C4-2B (cell line): ENCODE measurements around the gene OSBPL9.

Experiments
- ZFX ChIP-seq: fragments of 450-650 bp; IDR thresholded peaks from 2 replicates; pipeline ENCODE4 v1.6.1; 2017
- TF ChIP-seq, protein P1 (sequence below): fragments of 450-650 bp; conservative IDR thresholded peaks from 2 replicates; pipeline ENCODE4 v1.5.1; 2017; ENCODE audit warnings: mild to moderate bottlenecking

- TF ChIP-seq, protein P1, sequence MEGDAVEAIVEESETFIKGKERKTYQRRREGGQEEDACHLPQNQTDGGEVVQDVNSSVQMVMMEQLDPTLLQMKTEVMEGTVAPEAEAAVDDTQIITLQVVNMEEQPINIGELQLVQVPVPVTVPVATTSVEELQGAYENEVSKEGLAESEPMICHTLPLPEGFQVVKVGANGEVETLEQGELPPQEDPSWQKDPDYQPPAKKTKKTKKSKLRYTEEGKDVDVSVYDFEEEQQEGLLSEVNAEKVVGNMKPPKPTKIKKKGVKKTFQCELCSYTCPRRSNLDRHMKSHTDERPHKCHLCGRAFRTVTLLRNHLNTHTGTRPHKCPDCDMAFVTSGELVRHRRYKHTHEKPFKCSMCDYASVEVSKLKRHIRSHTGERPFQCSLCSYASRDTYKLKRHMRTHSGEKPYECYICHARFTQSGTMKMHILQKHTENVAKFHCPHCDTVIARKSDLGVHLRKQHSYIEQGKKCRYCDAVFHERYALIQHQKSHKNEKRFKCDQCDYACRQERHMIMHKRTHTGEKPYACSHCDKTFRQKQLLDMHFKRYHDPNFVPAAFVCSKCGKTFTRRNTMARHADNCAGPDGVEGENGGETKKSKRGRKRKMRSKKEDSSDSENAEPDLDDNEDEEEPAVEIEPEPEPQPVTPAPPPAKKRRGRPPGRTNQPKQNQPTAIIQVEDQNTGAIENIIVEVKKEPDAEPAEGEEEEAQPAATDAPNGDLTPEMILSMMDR = no peak
- no peak for TF ChIP-seq ZFX
Observed at GRCh38 chr1:51636764-51637522, 20.1 kb downstream of the OSBPL9 start.
